Suprapubic skin (tissue), 4 donors: ENCODE measurements around the gene ZDHHC11B.

Source experiments
- CTCF ChIP-seq, 2 donors: fragments of 200-600 bp in 1 of 2; fragments of 450-650 bp in 1 of 2; sonication (generic) in 1 of 2; IDR thresholded peaks; one replicate each; pipeline ENCODE4 v1.5.1; 2016 to 2019; ENCODE audit warnings: antibody characterized with exemption in 2 of 2, mild to moderate bottlenecking in 1 of 2, moderate library complexity in 1 of 2
- EP300 ChIP-seq: sonication (generic); formaldehyde crosslinking; IDR thresholded peaks from one replicate; pipeline ENCODE4 v1.6.1; 2017; ENCODE audit warnings: antibody characterized with exemption
- POLR2A ChIP-seq, 2 donors: fragments of 450-650 bp; IDR thresholded peaks; one replicate each; pipeline ENCODE4 v1.6.1; 2017; ENCODE audit warnings: antibody characterized with exemption in 2 of 2, mild to moderate bottlenecking in 2 of 2, moderate library complexity in 2 of 2
- POLR2AphosphoS5 ChIP-seq, 3 donors: sonication (generic); formaldehyde crosslinking; IDR thresholded peaks; one replicate each; pipeline ENCODE4 v1.6.1; 2017; ENCODE audit warnings: antibody characterized with exemption in 3 of 3

- TF ChIP-seq CTCF (IDR thresholded peaks at IDR 0.05) (no peak), POLR2A (IDR thresholded peaks at IDR 0.05) (no peak), POLR2AphosphoS5 (IDR thresholded peaks at IDR 0.05) (no peak), EP300 (no peak)
Observed at GRCh38 chr5:683551-684481, 100.7 kb downstream of the ZDHHC11B start.
